ENCODE measurements around the gene IGF2R. TPM values are rescaled to one million over a fixed set of nuclear protein-coding genes. Genes with fewer than 3 reads are reported as not detected.

Gene IGF2R
- total and polyA plus RNA-seq, 7 donors: 40.1 to 167 (median 113) TPM

GRCh38 chr6:160014869-160015182 is 45.9 kb downstream of the IGF2R start:
- Histone ChIP-seq H3K27ac (no peak overlapping the region), H3K9me3 (no peaks in the 10 kb centered on the region), H3K4me3 (no peak overlapping the region), H3K27me3 (ENCODE audit: insufficient read depth in 3 of 3, low read length in 2 of 3) (no peaks in the 10 kb centered on the region), H3K4me1 (peaks cover 20% of the 10 kb centered on the region), H3K36me3 (ENCODE audit: insufficient read depth in 1 of 2, low read depth in 1 of 2) (peaks cover 0 to 39% of the 10 kb centered on the region in 2 donors)
- WGBS, 3 donors: 76 to 77% (median 77%) methylated on average over 2 of the region's 2 CpGs
- intact Hi-C loops (cut with DNase I): no loop called here
- no peak for DNase-seq
- ATAC-seq: no peak
- TF ChIP-seq CTCF (IDR thresholded peaks at IDR 0.05): no peak

- H3K27me3 ChIP-seq (ENCODE audit: insufficient read depth in 3 of 3, low read length in 2 of 3): no peaks in the 10 kb centered on the region
- no peak for TF ChIP-seq CTCF (IDR thresholded peaks at IDR 0.05)
- ATAC-seq (peak in 2 of 4 donors; percentile 35 to 55), DNase-seq (no peak)
- peaks cover 0 to 31% of the 10 kb centered on the region in 2 donors for H3K36me3 ChIP-seq (ENCODE audit: insufficient read depth in 1 of 2, low read depth in 1 of 2)
- intact Hi-C loops (cut with DNase I): no loop called here
- 78 to 82% (median 82%) methylated on average over 10 of the region's 10 CpGs for WGBS, 3 donors
- H3K4me3 ChIP-seq: no peak overlapping the region
- H3K9me3 ChIP-seq: no peaks in the 10 kb centered on the region
- H3K27ac ChIP-seq: no peak overlapping the region
- H3K4me1 ChIP-seq: peaks cover 9% of the 10 kb centered on the region
These were observed 47.1 kb downstream of the IGF2R start for GRCh38 chr6:160015778-160016684.

- H3K36me3 ChIP-seq (ENCODE audit: insufficient read depth in 1 of 2, low read depth in 1 of 2): peaks cover 0 to 16% of the 10 kb centered on the region in 2 donors
- no peak overlapping the region for H3K27ac ChIP-seq
- peaks cover 25% of the 10 kb centered on the region for H3K4me1 ChIP-seq
- TF ChIP-seq CTCF (IDR thresholded peaks at IDR 0.05): no peak
- H3K4me3 ChIP-seq: no peak overlapping the region
- H3K27me3 ChIP-seq (ENCODE audit: insufficient read depth in 3 of 3, low read length in 2 of 3): no peaks in the 10 kb centered on the region
- WGBS, 3 donors: 78 to 97% (median 96%) methylated on average over 1 of the region's 1 CpG
- no peak for DNase-seq
- no peak for ATAC-seq
- intact Hi-C loops (cut with DNase I): no loop called here
- H3K9me3 ChIP-seq: no peaks in the 10 kb centered on the region
These were observed 53.2 kb downstream of the IGF2R start for GRCh38 chr6:160022101-160022500.

GRCh38 chr6:160022793-160023192 is 53.9 kb downstream of the IGF2R start:
- Histone ChIP-seq H3K9me3 (no peaks in the 10 kb centered on the region), H3K36me3 (ENCODE audit: insufficient read depth in 1 of 2, low read depth in 1 of 2) (peaks cover 0 to 23% of the 10 kb centered on the region in 2 donors), H3K4me3 (no peak overlapping the region), H3K4me1 (peaks cover 32% of the 10 kb centered on the region), H3K27ac (no peak overlapping the region), H3K27me3 (ENCODE audit: insufficient read depth in 3 of 3, low read length in 2 of 3) (no peaks in the 10 kb centered on the region)
- no peak for TF ChIP-seq CTCF (IDR thresholded peaks at IDR 0.05)
- DNase-seq (no peak), ATAC-seq (peak in 1 of 4 donors; percentile 11)
- WGBS, 3 donors: 91 to 98% (median 93%) methylated on average over 3 of the region's 3 CpGs
- intact Hi-C loops (cut with DNase I): no loop called here
